GM21447 (cell line): ENCODE results near the gene PKN1.
"Not testable (repeated sequence)": the region's sequence is repeated elsewhere in the genome, so short reads cannot be mapped to it uniquely, and the experiment has no call there.

ENCODE experiments used
- ATAC-seq: cut with Tn5 transposase; IDR thresholded peaks from one replicate; pipeline ENCODE4 v1.9.1; 2021; ENCODE audit not compliant: unreplicated experiment

The PKN1 gene

DNA sequence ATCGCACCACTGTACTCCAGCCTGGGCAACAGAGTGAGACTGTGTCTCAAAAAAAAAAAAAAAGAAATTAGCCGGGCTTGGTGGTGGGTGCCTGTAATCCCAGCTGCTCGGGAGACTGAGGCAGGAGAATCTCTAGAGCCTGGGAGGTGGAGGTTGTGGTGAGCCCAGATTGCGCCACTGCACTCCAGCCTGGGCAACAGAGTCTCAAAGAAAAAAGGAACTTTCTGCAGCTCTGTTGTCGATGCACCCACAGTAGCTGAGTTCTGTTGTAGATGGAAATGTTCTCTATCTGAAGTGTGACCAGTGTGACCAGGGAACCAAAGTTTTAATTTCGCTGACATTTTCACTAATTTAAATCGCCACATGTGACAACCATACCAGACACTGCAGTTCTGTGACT, 29.3 kb downstream of the PKN1 start:
- not testable (repeated sequence) for ATAC-seq

DNA sequence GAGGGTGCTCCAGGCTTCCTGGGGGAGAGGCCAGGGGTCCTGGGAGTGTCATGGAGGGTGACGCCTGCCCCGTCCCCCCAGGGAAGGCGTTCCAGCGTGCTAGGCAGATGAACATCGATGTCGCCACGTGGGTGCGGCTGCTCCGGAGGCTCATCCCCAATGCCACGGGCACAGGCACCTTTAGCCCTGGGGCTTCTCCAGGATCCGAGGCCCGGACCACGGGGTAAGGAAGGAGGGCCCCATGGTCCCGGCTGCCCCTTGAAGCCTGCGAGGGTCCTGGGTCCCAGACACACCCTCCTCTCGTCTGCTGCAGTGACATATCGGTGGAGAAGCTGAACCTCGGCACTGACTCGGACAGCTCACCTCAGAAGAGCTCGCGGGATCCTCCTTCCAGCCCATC, 30.6 kb downstream of the PKN1 start:
- ATAC-seq, result no peak

DNA sequence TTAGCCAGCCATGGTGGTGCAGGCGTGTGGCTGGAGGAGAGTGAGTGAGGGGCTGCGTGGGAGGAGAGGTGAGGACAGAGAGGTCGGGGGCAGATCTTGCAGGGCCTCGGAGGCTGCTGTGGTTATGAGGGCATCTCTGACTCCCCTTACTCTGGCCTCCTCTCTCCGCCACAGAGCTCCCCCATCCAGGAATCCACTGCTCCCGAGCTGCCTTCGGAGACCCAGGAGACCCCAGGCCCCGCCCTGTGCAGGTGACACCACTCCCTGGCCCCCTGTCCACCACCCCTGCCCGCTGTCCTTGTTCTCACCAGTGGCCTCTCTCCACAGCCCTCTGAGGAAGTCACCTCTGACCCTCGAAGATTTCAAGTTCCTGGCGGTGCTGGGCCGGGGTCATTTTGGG, 34.3 kb downstream of the PKN1 start:
- no peak for ATAC-seq

DNA sequence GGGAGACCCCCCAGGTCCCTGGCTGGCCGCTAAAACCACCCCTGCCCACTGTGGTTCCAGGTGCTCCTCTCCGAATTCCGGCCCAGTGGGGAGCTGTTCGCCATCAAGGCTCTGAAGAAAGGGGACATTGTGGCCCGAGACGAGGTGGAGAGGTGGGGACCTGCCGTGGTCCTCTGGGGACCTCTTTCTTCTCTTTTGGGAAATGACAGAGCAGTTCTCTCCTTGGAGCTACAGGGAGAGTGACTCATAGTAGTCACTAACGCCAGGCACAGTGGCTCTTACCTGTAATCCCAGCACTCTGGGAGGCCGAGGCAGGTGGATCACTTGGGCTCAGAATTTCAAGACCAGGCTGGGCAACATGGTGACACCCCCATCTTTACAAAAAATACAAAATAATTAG, 34.7 kb downstream of the PKN1 start:
- no peak for ATAC-seq

DNA sequence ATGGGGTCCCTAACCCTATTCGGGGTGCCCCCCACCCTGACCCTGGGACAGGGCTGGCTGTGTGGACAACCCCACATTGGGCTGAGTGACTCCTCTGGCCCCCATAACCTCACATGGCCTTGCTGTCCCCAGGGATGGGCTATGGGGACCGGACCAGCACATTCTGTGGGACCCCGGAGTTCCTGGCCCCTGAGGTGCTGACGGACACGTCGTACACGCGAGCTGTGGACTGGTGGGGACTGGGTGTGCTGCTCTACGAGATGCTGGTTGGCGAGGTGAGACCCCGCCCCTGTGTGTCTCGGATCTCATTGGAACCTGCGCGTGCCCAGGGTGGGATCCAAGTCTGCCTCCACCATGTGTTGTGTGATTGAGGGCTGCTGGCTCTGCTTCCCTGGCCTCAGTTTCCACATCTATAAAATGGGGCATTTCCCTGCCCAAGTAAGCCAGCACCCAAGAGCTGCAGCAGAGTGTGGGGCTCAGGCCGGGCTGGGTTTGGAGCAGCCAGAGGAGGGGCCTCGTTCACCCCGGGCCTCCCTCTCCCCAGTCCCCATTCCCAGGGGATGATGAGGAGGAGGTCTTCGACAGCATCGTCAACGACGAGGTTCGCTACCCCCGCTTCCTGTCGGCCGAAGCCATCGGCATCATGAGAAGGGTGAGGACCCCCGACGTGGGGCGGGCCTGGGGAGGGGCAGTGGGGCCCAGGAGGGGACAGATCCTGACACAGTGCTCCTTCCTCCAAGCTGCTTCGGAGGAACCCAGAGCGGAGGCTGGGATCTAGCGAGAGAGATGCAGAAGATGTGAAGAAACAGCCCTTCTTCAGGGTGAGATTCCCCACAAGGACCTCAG, 37.1 kb downstream of the PKN1 start:
- ATAC-seq, result no peak

DNA sequence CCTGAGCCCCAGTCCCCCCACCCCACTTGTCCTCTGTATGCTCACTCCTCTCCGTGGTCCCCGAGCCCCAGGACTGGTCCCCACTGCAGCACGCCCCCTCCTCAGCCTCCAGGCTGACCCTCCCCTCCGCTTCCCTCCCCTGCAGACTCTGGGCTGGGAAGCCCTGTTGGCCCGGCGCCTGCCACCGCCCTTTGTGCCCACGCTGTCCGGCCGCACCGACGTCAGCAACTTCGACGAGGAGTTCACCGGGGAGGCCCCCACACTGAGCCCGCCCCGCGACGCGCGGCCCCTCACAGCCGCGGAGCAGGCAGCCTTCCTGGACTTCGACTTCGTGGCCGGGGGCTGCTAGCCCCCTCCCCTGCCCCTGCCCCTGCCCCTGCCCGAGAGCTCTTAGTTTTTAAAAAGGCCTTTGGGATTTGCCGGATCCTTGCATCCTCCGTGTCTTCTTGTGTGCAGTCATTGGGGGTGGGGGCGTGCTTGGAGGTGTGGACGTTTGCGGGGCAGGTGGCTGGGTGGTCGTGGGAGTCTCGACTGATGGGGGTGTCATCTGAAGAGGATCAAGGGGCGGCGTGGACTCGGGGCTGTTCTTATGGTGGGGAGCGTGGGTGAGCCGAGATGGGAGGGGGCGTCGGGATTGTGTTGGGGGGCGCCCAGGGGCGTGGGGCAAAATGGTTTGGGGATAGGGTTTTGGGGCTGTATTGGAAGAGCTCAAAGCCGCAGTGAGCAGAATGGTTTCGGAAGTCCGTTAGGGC, 38.5 kb downstream of the PKN1 start:
- ATAC-seq, result no peak

DNA sequence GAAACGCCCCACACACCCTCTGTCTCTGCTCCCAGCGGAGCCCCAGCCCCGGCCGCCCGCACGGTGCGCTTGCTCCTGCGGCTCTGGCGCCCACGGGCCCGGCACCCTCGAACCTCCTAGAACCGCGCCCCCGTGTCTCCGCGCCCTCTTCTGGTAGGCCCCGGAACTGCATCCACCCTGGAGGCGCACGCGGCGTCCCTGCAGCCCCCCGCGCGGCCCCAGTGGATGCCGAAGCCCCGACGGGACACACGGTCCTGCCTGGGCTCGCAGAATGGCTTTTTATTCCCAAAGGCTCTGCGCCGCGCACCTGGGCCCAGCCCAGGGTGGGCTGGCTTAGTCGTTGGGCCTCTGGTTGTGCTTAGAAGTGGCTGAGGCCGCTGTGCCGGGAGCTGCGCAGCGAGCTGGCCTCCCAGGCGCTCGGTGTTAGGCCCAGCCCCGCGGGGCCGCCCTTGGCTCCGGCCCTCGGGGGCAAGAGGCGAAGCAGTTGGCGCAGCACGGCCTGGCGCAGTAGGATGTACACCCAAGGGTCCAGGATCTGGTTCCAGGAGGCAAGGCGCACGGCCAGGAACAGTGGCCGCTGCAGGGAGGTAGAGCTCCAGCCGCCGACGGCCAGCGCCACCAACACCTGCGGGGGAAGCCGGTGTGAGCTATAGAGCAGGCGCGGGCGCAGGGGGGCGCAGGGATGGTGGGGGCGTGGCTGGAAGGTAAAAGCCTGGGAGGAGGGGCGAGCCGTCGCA, 39.3 kb downstream of the PKN1 start:
- ATAC-seq, result no peak

DNA sequence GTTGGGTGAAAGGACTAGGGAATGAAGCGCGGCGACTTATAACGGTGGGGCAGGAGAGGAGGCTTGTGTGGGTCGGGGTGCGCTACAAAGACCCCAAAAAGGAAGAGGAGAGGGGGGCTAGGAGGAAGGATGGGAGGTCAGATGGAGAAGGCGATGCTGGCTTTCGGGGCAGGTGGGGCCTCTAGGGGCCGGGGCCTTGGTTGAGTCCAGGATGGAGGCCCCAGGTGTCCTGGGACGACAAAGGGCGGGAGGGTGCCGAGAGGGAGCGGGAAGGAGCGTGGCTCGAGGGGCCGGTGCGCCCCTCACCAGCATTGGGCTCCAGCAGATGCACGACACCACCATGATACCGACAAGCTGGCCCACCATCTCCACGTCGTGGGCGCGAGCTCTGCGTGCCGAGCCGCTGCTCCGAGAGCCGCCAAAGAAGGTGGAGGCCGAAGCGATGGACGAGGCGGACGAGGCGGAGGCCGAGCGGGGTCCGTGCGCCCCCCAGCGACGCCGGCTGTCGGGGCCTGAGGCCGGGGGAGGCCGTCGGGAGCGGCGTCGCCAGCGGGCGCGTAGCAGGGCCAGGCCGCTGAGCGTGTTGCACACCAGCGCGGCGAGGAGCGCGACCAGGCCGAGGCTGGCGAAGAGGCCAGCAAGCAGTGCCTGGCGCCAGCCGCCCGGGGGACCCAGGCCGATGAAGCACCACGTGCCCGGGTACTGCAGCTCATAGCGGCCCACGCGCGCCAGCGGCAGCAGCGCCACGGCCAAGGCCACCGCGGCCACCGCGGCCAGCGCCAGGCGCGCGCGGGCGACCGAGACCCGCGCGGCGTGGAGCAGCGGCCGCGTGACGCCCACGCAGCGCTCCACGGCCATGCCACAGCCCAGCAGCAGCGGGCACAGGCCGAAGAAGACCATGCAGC, 40.2 kb downstream of the PKN1 start:
- no peak for ATAC-seq

DNA sequence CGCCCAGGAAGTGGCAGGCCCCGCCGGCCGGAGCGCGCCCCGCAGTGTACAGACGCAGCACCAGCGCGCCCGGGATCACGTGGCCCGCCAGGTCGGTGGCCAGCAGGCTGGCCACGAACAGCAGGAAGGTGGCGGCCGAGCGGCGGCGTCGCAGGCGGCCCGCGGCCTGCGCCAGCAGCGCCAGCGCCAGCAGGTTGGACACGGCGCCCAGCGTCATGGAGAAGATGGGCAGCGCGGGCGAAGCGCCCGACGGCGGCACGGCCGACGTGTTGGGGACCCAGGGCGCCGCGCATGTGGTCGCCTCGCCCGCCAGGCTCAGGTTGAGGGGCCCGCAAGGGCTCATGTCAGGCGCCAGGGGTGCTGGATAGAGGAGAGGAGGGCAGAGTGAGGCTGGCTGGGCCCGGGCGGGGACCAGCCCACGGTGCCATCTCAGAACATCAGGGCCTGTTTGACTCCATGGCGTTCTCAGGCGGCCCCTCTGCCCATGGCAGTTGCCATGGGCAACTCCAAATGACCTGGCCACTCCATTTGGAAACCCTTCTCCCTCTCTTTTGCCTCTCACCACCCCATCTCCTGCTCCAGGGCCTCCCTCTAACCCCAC, 41.0 kb downstream of the PKN1 start:
- ATAC-seq, result no peak

DNA sequence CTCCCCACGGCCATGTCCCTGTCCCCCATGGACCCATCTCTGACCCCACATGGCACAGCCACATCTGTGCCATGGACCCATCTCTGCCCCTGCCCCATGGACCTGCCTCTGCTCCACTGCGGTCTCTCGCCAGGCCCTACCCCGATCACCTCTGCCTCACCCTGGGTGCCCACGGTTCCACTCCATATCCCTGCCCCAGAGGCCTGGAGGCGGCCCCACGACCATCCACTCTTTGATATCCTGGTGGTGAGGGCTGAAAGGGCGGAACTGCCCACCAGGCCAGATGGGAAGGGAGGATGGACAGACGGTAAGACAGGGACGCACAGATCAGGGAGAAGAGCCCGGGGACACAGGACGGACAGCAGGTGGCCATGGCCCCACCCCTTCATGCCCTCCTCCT, 41.7 kb downstream of the PKN1 start:
- no peak for ATAC-seq

DNA sequence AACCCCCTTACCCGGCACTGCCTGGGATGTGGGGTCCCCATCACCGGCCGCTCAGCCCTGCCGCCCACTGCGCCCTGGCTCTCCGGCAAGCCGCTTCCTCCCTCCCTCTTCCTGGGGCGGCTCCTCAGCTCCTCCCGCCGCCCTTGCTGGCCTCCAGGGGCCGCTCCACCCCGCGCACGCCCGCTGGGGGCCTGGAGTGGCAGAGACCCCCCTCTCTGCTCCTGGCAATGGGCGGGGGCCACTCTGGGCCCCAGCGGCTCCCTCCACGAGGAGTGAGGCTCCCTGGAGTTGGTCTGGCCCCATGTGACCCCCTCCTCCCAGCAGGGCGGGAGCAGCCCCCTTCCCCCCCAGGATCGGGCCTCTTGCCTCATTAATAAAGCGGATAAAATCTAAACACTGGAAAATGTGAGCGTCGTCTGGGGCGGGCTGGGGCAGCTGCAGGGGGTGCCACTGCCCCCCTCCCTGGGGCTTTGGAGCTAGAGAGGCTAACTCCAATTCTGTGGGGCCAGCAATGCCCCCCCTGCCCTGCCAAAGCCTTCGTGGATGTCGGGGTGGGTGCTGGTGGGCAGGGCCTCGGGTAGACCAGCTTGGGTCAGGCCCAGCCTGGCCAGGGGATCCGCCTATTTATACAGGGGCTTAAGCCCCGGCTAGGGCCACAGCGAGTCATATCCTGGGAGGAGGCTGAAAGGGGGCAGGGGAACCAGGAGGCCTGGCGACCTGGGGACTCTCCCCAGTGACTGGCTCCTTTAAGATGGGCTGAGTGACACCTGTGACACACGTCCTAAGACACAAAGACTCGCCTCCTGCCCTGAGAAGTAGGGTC, 42.4 kb downstream of the PKN1 start, which contains the start of gene PTGER1:
TSS of gene PTGER1 (minus strand) at position 104 of the 823 bp plus-strand sequence. CDS start 1,034 bp downstream, outside the sequence.
- no peak for ATAC-seq

DNA sequence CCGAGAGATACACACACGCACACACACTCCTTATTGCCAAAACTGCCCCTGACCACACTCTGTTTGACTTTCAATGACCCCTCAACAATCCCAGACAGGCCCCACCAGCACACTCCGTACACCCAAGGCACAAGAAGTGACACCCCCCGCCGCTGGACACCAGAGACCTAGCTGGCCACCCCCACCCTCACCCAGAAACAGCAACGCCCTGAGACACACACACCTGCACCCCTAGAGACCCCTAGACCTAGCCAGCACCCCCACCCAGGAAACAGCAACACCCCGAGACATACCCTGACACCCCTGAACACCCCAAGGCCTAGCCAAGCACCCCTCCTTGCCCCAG, 43.2 kb downstream of the PKN1 start:
- ATAC-seq, result no peak

DNA sequence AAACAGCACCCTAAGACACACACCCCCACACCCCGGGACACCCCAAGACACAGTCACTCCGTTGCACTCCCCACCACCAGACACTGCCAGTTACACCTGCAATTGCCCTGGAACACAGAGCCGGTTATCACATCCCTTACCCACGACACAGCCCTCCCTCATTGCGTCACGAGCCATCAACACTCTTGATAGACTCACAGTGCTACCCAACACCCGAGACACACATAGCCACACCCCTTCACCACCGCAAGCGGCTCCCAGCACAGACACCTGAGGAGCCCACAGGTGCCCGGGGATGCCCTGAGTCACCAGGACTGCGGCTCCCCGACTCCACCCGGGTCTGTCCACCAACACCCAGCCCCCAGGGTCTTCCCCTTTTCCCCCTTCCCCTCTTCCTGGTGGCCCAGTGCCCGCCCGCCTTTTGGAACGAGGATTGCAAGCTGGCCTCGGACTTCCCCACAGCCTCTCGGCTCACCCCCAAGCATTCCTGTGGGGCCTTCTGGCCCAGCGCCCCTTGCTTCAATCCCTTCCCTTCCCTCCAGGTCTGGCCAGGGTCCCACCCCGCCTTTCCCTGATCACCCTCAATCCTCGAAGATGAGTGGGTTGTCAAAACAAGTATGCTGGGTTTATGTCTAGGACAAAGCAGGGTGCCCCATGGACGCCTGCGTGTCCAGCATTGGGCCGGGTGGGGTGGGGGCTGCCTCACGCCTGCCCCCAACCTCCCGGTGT, 43.7 kb downstream of the PKN1 start:
- ATAC-seq, result no peak

DNA sequence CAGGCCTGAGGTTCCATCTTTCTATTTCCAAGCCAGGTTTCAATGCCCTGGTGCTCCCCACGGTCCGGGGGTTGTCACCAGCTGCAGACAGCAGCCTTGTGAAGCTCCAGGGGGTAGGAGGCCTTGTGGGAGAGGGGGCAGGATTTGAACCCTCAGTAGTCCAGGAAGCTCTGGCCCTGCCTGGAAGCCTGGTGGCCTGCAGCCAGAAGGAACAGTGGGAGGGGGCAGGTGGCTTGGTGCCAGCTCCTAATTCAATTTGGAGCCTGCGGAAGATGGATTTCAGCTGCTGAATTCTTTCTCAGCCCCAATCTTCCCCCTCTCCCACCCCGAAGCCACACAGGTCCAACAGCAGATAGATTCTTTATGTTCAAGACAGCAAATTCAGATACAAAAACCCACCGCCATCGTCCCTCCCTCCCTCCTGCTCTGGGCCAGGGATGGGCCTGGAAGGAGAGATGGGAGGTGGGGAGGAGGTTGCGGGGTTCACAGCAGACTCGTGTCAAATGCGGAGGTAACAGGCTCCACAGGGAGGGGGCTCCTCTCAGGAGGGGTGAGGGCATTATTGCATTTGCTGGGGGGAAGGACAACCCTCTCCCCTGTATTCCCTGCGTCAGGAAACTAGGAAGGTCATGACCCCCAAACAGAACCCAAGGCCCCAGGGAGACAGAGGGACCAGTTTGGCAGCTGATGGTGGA, 44.5 kb downstream of the PKN1 start:
- no peak for ATAC-seq

DNA sequence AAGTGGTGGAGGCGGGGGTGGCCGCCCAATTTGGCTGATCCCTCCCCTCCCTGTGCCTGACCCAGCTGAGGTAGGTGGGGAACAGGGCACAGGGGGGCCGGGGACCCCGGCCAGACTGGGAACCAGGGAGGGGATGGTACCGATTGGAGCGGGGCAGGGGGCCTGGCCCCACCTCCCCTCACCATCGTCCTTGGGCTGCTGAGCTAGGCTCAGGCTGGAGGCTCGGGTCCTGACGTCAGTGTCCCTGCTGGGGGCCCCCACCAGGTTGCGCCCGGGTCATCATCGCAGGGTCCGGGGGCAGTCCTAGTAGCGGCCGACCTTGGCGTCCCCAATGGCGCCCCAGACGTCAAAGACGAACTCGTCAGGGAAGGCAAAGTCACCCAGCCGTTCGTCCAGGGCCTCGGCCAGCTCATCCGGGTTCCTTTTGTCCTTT, 45.0 kb downstream of the PKN1 start:
- ATAC-seq, result no peak

DNA sequence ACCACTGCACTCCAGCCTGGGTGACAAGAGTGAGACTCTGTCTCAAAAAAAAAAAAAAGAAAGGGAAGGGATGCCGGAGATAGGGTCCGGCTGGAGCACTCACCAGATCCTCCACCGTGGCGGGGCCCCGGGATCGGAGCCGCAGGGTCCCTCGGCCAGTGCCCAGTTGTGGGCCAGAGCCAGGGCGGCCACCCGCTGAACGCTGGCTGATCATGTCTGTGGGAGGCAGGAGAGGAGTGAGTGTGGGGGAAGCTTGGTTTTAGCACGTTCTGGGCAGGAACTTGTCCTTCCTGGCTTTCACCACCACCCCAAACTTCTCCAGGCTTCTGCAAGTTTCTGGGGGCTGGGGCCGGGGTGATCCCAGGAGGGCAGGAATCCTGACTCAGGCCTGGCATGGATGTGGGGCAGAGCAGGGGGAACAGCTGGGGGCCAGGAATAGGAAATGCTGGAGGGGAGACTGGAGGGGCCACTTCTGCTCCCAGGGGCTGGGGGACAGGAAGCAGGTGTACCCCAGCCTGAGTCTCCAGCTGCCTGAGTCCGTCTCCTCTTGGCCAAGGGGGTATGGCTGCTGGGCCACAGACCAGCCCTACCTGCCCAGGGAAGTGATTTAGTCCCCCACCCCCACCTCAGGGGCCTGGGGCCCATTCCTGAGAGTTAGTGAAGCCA, 46.3 kb downstream of the PKN1 start:
- ATAC-seq, result no peak

DNA sequence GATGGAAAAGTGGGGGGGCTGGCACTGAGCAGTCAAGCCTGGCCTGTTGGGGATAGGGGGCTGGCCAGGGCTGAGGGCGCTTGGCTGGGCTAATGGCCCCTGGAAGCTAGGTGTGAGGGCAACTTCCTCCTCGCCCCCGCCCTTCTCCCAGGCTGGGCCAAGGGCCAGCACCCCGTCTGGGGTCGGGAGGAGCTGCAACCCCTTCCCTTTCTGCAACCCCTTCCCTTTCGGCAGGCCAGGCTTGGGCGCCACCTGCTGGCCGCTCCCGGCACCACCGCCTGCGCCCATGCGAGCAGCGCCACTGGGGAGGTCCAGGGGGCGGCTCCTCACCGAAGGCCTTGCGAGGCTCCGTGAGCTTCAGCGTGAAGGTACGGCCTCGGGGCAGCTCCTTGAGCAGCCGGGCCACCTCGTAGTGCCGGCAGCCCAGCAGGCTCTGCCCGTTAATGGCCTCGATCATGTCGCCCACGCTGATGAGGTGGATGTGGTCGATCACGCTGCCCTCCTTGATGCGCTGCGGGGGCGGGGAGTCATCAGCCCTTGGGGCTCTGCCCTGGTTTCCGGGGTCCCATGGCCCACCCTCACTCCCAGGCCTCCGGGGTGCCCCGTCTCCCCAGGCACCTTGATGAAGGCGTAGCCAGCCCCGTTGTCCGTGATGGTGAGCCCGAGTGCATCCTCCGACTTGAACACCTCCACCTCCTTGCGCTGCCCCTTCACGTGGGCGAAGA, 47.0 kb downstream of the PKN1 start:
- ATAC-seq, result no peak
